Retina (tissue), 1 donor: ENCODE results near the gene TRIO.
"Not testable (repeated sequence)": the region's sequence is repeated elsewhere in the genome, so short reads cannot be mapped to it uniquely, and the experiment has no call there.

Source experiments
- DNase-seq: peaks from one replicate; pipeline ENCODE4 v3.0.0-alpha.2; 2016

Gene TRIO

DNA sequence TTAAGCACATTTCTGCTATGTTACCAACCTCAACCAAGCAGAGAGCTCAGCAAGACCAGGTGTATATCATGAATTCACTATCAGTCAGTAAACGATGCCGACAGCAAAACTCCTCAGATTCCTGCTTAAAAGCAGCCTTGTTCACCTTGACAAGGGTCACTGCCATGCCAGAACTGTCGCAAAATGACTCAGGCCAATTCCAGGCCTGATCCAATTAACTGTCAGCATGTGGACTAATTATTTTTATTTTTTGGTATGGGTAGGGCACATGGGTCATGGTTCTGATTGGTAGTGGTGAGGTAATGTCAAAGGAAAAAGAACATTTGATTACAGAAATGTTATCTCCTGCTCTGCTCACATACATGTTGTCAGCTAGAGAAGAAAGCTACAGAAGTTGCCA is 224.2 kb downstream of the TRIO start:
- DNase-seq = no peak

DNA sequence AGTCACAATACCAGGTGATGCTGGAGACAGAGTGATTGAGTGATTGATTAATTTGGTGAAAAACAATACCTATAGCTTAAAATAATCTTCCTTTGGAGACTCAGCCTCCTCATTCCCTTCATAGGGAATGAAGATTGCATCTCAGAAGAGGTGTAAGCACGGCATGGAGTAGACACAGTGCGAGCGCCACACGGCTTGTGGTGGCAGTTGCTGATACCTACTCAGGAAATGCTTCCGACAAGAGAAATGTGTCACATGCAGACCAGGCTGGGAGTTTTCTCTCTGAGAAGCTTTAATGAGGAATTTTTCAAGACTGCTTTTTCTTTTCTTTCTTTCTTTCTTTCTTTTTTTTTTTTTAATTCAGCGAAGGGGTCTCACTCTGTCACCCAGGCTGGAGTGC is 226.6 kb downstream of the TRIO start:
- no peak for DNase-seq

GRCh38 chr5:14370386-14370785 is 227.2 kb downstream of the TRIO start:
- no peak for DNase-seq

- DNase-seq = no peak
Observed at GRCh38 chr5:14373685-14374084, 230.5 kb downstream of the TRIO start.

DNA sequence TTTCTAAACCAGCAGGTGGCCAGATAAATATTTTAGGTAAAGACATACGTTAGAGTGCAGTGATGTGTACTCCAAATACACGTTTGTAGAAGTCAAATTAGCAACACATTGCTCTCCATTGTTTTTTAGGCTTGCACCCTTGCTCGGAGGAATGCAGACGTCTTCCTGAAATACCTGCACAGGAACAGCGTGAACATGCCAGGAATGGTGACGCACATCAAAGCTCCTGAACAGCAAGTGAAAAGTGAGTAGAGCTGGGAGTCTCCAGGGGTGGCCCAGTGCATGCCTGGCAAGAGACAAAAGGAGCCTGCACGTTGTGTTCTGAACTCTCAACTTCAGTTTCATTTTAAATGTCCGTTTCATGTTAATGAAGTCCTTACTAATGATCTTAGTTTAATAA is 231.0 kb downstream of the TRIO start:
- no peak for DNase-seq

DNA sequence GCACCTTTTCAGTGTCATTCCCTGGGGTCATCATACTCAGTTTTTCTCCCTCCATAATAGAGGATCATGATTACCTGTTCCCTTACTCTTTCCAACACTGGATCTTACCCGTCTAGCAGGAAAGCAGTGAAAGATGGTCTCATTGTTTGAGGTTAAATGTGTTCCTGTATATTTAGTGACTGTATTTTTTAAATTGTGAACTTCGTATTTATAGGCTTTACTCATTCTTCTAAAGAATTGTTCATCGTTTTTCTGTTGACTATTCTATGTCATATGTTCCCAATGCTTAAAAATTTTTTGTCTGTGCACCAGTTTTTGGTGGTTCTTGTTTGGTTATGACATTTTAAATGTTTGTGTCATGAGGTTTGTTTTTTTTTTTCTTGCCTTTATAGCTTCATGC is 233.6 kb downstream of the TRIO start:
- no peak for DNase-seq

GRCh38 chr5:14379739-14380497 is 236.8 kb downstream of the TRIO start:
- DNase-seq = no peak

- no peak for DNase-seq
Observed at GRCh38 chr5:14380712-14381111, 237.6 kb downstream of the TRIO start.

DNA sequence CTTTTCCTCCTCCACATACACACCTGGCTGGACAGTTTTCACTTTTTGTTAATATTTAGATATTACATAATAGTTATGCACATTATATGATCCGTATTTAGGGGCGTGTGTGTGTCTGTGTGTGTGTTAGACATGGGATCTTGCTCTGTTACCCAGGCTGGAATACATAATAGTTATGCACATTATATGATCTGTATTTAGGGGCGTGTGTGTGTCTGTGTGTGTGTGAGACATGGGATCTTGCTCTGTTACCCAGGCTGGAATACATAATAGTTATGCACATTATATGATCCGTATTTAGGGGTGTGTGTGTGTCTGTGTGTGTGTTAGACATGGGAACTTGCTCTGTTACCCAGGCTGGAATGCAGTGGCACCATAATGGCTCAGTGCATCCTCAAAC is 239.5 kb downstream of the TRIO start:
- no peak for DNase-seq

DNA sequence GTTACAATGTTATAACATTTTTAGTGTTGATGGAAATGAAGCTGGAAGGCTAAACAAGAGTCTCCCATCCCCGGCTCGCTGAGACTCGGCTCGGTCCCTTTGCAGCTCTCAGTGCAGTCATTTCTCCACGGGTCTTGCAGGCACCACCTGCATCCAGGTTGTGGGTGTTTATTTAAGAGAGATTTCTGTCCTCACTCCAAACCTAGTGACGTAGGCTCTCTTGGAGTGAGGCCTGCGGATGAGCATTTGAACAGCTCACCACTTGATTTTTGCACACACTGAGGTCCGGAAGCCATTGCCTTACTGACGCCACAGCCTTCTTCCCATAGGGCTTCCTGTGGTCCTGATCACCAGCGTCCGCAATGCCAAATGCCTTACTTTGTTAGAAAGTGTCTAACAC is 240.8 kb downstream of the TRIO start:
- no peak for DNase-seq

DNA sequence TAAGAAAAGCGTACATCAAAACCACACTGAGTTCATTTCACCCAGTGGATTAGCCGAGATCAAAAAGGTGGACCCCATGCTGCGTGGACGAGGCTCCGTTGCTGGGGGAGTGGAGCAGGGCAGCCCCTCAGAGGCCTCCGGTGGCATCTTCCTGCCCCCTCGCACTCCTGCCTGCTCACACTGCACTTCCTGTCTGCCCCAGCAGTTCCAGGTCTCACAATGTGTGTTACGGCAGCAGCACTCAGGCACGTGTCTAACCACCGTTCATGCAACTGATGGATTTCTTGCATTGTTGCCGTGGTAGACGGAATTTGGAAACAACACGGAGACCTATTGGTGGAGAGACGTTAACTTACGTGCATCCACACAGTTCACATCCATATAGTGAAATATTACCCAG is 241.9 kb downstream of the TRIO start:
- no peak for DNase-seq

GRCh38 chr5:14386884-14387624 is 243.9 kb downstream of the TRIO start:
- no peak for DNase-seq

- no peak for DNase-seq
Observed at GRCh38 chr5:14388741-14389140, 245.6 kb downstream of the TRIO start.

DNA sequence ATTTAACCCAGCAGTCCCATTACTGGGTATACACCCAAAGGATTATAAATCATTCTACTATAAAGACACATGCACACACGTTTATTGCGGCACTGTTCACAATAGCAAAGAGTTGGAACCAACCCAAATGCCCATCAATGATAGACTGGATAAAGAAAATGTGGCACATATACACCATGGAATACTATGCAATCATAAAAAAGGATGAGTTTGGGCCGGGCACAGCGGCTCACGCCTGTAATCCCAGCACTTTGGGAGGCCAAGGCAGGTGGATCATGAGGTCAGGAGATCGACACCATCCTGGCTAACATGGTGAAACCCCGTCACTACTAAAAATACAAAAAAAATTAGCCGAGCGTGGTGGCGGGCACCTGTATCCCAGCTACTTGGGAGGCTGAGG is 249.4 kb downstream of the TRIO start:
- DNase-seq = not testable (repeated sequence)

- DNase-seq = no peak
Observed at GRCh38 chr5:14394365-14394764, 251.2 kb downstream of the TRIO start.

DNA sequence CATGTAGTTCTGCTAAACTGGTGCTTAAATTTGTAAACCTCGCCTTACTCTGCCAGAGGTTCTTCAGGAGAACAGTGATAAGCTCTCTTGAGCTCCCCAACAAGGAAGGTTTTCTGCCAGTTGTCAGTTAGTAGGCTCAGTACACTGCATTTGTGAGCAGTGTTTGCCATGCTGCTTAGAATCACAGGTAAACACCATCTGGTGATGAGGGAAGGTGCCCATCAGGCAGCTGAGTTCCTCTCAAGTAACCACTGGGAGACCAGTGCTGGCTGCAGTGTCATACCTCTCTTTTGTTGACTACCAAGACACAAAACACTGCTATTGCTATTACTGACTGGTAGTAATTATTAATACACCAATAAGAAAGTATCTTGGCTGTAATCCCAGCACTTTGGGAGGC is 252.3 kb downstream of the TRIO start:
- DNase-seq = no peak

DNA sequence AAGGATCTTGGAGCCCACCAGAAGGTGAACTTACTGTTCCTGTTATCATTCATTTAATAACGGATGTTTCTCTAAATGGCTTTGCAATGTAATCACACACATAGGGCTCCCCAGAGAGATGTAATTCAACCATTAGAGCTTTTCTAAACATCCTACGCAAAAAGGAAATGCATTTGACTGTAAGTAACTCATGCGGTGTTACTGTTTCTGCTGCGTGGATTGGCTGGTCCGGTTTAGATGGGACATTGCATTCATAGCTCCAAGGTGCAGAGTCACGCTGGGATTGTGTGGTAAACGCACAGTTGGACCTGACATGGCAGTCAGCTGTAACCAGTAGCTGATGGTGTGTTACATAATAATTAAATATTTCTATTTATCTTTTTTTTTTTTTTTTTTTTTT is 252.9 kb downstream of the TRIO start:
- DNase-seq = no peak

GRCh38 chr5:14396737-14397136 is 253.6 kb downstream of the TRIO start:
- no peak for DNase-seq

GRCh38 chr5:14397717-14398116 is 254.6 kb downstream of the TRIO start:
- no peak for DNase-seq

DNA sequence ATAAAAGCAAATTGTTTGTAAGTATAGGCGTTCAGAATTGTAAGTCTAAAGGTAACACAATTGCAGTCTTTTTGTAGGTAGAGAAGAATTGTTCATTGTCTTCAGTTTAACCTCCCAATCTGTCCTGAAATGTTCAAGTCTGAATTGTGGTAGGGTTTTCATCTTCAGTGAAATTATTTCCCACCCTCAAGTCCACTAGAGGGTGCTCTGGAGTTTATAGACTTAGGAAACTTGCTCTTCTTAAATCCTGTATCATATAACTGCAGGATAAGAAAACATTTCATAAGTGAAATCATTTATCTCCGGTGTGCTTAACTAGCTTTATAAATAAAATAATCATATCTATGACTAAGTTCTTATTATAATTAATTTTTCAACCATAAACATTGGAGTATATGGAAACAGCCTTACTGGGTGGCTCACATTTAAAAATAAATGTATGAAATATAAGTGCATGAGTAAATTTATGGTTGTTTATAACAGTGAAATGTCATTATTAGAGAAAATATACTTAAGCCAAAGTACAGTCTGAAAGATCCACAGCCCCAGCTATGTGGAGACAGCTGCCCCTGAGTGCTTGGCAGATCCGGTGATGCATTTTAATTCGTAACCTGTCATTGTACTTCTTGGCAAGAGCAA is 256.0 kb downstream of the TRIO start:
- no peak for DNase-seq

DNA sequence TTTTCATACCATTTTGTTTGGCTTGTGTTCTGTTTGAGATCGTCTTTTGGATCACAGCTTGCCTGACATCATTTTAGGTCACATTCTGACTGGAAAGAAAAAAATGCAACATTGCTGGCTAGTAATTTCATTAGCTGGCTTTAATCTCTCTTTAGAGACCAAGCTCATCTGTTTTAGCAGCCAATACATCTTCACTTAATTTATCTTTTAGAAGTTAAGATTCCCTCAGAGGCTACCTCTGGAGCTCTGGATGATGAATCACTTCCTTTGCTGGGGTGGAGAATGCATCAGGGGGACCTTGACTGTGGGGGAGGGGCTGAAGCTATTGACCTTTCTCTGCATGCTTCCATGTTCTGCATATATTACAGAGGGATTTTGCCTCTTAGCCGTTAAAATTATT is 256.9 kb downstream of the TRIO start:
- no peak for DNase-seq

DNA sequence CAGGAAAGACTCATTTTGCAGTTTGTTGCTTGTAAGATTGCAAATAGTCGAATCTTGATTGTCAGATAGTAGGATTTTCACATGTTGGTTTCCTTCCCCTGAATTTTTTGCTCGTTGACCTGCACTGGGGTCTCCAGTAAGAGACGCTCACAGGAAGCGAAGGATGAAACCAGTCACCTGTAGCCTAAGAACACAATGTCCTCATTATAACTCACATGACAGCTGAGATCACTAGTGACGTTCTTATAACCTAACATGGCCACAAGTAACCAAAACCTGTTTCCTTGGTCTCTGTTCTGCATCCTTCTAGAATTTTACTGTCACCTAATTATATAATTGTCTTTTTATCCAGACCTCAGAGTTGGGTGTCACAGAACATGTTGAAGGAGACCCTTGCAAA is 257.5 kb downstream of the TRIO start:
- no peak for DNase-seq

- no peak for DNase-seq
Observed at GRCh38 chr5:14401639-14402038, 258.5 kb downstream of the TRIO start.

- DNase-seq = no peak
Observed at GRCh38 chr5:14402424-14402823, 259.3 kb downstream of the TRIO start.
